Lower leg skin (tissue), 3 donors: ENCODE results near the gene ZMYM2.

Experiments used
- POLR2A ChIP-seq, 2 donors: fragments of 450-650 bp; IDR thresholded peaks; one replicate each; pipeline ENCODE4 v1.6.1; 2016 to 2017; ENCODE audit warnings: antibody characterized with exemption in 2 of 2, mild to moderate bottlenecking in 1 of 2, moderate library complexity in 1 of 2
- TF ChIP-seq, protein P1 (sequence below), 3 donors: fragments of 450-650 bp; IDR thresholded peaks; one replicate each; pipeline ENCODE4 v1.5.1; 2016; ENCODE audit warnings: antibody characterized with exemption in 3 of 3, mild to moderate bottlenecking in 3 of 3, moderate library complexity in 2 of 3

DNA sequence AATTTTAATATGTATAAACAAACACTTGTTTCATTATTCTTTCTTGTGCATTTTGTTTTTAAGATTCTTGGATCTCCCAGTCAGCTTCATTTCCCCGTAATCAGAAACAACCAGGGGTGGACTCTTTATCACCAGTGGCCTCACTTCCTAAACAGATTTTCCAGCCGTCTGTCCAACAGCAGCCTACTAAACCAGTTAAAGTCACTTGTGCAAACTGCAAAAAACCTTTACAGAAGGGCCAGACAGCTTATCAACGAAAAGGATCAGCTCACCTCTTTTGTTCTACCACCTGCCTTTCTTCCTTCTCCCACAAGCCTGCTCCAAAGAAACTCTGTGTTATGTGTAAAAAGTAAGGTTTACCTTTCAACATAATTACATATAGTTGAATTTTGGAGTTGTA is 44.3 kb downstream of the ZMYM2 start:
- TF ChIP-seq, protein P1, sequence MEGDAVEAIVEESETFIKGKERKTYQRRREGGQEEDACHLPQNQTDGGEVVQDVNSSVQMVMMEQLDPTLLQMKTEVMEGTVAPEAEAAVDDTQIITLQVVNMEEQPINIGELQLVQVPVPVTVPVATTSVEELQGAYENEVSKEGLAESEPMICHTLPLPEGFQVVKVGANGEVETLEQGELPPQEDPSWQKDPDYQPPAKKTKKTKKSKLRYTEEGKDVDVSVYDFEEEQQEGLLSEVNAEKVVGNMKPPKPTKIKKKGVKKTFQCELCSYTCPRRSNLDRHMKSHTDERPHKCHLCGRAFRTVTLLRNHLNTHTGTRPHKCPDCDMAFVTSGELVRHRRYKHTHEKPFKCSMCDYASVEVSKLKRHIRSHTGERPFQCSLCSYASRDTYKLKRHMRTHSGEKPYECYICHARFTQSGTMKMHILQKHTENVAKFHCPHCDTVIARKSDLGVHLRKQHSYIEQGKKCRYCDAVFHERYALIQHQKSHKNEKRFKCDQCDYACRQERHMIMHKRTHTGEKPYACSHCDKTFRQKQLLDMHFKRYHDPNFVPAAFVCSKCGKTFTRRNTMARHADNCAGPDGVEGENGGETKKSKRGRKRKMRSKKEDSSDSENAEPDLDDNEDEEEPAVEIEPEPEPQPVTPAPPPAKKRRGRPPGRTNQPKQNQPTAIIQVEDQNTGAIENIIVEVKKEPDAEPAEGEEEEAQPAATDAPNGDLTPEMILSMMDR (IDR thresholded peaks at IDR 0.05): no peak
- no peak for TF ChIP-seq POLR2A (IDR thresholded peaks at IDR 0.05)
